Fibroblast of the conjunctiva (primary cell): ENCODE data around the gene TLE5.
"Not testable (repeated sequence)": the region's sequence is repeated elsewhere in the genome, so short reads cannot be mapped to it uniquely, and the experiment has no call there.

Source experiments
- DNase-seq: peaks from one replicate; pipeline ENCODE4 v3.0.0-alpha.2; 2010; ENCODE audit warnings: low read depth

Gene TLE5

DNA sequence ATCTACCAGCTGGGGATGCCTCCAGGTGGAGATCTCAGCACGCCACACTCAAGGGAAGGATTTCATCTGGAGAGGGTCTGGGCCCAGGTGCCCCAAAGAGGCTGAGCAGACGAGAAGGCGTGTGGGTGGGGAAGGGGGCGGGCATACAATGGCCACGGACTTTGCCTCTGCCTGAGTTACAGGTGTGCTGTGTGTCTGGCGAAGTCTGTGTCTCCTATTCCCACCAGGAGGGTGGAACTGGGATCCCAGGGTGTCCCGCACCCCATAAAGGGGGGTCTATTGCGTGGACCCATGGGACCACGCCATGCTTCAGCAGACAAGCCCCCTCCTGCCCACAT is 36.8 kb downstream of the TLE5 start:
- DNase-seq = no peak

DNA sequence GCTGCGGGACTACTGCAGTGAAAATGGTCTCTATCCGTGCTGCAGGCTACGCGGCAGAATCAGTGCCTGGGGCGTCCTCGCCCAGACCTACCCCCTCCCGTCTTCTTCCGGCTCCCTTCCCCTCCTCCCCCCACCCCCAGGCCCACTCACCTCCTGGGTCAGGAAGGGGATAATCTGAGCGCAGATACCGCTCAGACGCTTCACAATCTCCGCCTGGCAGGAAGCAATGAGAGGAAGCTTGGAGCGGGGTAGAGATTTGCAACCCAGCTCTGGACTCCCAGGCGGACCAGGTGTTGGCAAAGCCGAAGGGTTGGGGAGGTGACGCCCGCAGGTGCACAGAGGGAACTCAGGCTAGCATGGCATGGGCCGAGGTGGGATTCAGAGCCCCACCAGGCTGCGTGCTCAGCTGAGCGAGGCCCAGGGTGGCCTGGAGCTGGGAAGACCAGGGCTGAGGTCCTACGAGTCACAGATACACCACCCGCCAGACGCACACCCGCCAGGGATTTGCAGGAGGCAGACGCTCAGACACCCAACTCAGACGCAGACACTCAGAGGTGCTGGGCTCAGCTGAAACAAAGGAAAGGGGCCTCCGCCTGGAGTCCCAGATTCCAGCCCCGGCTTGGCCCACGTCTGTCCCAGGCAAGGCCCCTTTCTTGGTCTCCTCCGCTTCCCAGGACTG is 37.3 kb downstream of the TLE5 start:
- no peak for DNase-seq

DNA sequence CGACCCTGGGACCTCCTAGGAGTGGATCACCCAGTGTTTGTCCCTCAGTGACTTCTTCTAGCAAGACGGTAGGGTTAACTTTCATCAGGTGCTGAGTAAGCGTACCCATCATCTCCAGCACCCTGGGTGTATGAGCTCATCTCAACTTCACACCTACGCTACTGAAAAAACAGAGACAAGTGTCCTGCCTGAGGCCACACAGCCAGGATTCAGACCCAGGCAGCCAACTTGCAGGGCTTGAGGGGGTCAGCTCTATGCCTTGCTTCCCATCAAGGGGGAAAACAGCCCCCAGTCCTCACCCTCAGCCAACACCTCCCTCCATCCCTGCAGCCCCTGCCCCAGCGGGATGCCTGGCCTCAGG is 37.8 kb downstream of the TLE5 start:
- no peak for DNase-seq

DNA sequence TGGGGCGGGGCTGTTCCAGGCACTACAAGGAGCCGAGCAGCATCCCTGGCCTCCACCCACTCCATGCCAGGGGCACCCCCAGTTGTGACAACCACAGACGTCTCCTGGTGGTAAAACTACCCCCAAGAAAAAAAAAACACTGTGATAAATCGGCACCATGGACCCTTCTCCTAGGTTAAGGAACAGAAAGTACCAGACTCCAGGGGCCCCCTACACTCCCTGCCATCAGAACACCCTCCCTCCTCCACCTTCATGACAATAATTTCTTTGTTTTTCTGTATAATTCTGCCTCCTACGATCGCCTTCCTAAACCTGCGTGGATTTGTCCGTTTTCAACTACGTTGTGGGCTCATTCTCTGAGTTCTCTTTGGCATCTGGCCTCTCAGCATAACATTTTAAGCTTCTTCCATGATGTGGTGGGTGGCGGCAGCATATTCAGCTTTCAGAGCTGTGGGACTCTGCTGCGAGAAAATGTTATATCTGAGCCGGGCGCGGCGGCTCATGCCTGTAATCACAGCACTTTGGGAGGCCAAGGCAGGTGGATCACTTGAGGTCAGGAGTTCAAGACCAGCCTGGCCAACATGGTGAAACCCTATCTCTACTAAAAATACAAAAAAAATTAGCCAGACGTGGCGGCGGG is 41.9 kb downstream of the TLE5 start:
- no peak for DNase-seq

DNA sequence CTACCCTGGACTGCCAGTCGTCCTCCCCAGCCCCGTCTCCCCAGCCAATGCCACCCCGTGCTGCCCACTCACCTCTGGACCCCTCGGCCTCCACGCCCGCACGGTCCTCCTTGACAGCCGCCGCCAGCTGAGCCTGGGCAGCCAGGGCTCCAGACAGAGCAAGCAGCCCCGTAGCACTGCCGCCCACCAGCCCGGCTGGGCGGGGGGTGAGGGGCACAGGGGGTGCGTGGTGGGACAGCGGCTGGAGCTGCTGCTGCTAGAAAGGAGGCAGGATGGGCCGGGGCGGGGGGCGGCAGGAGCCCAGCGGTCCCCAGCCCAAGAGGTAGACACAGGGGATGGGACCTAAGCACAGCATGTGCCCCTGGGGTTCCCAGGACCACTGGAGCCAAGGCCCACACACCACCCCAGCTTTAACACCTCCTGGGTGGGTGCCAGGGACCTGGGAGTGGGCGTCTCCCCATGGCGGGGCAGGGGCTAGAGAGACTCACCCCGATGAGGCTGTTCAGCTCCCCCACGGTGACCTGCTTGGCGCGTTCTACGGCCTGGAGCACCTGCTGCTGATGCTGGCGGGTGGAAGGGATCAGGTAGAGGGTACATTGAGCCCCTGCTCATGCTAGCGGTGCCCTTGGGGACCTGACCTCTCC is 43.0 kb downstream of the TLE5 start:
- DNase-seq = no peak

DNA sequence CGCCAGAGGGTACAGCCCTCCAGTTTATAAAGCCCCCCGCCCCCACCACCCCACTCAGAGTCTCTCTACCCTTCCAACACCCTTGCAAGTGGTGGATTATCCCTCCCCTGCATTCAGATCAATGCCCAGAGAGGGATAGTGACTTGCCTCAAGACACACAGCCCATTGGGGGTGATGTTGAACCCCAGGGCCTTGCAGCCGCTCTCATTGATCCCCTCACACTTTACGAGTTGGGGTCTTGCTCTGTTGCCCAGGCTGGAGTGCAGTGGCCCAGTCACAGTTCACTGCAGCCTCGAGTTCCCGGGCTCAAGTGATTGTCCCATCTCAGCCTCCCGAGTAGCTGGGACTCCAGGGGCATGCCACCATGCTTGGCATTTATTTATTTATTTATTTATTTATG is 44.4 kb downstream of the TLE5 start:
- no peak for DNase-seq

DNA sequence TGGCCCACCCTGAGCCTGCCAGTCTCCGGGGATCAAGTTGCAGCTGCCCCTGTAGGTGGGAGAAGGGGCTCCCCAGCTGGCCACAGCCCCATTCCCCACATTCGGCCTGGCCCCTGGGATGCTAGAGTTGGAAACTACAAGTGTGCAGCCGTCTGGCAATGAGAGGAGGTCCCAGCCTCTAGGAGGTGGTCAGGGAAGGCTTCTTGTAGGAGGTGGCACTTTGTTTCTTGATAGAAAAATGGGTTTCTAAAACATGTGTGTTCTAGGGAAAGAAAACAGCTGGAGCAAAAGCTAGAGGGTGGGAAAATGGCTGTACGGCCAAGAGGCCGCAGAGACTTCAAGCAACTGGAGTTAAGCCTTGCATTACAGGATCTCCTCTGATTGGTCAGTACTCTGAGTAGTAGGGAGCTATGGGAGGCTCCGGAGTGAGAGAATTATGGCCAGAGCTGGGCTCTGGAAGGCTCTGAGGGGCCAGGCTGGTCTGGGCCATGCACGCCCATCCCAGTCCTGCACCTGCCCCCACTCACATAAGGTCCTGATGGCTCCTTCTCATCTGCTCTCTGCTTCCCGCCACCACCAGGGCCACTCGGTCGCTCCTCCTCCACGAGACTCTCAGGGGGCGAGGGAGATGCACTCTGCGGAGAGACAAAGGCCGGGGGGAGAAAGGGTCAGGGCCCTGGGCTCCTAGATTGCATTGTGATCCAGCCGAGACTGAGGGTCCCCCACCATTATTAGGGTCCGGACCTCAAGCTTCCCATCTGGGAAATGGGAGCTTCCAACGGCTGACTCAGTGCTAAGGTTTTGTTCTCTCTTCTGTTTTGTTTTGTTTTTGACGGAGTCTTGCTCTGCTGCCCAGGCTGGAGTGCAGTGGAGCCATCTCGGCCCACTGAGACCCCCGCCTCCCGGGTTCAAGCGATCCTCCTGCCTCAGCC is 46.9 kb downstream of the TLE5 start:
- no peak for DNase-seq

DNA sequence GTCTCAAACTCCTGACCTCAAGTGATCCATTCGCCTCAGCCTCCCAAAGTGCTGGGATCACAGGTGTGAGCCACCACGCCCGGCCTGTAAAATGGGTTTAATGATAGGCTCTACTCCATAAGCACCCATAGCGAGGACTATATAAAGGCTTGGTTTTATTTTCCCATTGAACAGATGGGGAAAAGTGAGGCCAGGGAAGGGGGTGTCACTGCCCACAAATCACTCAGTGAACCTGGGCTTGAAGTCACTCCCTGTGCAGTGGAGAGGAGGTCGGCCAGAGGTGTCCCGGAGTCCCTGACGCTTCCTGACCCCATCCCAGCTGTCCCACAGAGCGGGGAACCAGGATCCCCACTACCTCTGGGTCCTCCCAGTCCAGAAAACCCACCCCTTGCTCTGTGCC is 48.2 kb downstream of the TLE5 start:
- DNase-seq = no peak

DNA sequence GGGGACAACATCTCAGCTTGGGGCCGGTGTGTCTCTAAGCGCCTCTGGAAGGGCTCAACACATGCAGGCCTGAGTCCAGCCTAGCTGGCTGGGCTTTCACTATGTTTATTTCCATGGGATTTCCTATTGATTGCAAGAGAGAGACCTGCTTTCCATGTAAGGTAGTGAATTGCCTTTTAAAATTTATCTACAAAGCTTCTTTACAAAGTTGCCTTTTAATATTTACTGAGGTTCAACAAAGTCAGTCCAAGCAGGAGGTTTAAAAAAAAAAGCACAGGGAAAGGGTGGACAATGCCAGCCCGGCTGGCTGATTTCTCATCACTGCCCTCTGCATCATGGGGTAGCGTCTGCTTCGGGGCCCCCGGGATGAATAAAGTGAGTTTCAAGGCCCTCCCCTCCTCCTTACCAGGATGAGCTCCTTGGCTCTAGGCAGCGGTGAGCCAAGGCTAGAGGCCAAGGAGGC is 49.0 kb downstream of the TLE5 start:
- DNase-seq = no peak

DNA sequence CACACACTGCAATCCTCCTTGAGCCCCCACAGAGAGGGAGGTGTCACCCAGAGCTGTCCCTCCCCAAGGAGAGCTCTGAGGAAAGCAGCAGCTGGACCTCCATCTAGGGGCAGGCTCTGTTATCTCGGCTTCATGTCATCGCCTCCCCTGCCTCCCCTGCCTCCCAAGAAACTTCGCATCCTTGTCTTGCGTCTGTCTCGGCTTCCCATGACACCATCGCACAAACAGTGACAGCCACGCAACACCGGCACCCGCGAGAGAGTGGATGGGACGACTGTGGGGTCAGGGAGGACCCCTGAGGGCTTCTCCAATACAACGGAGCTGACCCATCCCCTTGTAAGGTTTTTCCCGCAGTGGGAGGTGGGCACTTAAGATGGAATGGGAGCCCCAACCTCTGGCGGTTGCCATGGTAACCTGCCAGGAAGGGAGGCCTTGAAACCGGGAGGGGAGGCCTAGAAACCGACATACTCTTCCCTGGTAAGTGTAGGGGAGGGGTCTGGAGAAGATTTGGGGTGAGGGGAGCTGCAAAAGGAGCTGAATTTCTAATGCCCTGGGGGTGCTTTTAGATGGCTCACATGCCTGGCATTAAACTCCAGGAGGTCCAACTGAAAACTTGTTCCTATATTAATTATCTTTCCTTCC is 49.6 kb downstream of the TLE5 start:
- no peak for DNase-seq

DNA sequence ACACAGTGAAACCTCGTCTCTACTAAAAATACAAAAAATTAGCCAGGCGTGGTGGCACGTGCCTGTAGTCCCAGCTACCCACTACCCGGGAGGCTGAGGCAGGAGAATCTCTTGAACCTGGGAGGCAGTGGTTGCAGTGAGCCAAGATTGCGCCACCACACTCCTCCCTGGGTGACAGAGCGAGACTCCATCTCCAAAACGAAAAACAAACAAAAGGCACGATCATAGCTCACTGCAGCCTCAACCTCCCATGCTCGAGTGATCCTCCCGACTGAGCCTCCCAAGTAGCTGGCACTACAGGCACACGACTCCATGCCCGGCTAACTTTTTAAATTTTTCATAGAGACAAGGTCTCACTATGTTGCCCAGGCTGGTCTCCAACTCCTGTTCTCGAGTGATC is 50.2 kb downstream of the TLE5 start:
- not testable (repeated sequence) for DNase-seq

DNA sequence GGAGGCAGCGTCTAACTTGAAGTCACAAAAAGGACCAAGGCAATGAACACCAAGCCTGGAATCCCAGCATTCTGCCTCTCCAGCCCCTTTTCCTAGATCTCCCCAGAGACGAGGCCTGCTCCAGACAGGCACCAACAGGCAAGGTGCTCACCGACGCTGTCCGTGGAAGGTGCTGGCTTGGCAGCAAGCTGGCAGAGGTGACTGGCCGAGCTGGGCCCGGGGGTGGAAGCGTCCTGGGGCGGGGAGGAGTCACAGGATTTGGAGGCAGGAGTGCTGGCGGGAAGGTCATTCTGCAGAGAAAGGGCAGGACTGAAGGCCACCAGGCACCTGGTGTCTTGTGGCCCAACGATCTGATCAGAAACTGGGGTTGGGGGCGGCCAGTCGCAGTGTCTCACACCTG is 51.4 kb downstream of the TLE5 start:
- DNase-seq = no peak

DNA sequence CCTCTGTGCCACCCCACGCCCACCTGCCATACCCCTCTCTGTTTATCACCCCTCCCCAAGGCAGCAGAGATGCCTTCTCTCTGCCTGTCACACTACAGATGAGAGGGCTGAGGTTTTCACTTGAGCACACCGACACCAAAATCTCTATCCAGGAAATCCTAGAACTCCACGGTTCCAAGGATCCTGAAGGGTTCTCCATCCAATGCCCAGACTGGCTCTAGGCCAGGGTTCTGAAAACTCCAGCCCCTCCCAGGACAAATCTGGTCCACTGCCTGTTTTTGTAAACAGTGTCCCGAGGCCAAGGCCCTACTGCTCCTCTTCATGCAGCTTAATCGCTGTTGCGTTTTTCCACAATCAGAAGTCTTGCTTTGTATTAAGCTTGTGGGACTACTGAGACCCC is 53.3 kb downstream of the TLE5 start:
- no peak for DNase-seq

DNA sequence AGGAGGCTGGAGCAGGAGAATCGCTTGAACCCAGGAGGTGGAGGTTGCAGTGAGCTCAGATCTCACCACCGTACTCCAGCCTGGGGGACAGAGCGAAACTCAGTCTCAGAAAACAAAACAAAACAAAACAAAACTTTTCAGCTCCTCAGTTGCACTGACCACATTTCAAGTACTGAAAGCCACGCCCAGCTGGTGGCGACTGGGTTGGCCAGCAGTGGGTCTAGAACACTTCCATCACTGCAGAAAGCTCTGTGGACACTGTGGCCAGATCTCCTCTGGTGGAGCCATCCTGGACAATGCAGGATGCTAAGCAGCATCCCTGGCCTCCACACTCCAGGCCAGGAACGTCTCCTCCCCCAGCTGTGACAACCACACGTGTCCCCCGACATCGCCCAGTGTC is 54.3 kb downstream of the TLE5 start:
- DNase-seq = no peak

DNA sequence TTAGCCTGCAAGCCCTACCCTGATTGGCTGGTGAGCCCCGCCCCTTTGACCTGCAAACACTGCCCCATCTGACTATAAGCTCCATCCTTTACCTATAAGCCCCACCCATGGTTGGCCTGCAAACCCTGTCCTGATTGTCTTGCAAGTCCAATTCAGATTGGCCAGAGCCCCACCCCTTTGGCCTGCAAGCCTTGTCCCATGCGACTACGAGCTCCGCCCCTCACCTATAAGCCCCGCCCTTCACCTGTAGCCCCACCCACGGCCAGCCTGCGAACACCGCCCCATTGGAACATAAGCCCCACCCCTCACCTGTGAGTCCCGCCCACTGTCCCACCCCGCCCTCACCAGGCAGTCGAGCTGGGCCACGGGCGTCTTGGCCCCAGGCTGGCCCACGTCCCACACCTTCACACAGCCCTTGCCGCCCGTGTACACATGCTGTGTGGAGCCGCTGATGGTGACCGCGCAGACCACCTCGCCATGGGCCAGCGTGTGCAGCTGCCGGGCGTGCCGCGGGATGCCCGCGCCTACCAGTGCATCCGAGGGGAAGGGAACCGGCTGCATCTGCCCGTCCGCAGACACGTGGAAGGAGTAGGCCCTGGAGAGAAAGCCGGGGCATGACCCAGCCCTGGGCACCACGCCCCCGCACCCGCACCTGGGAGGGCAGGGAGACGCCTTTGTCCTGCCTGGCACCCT is 56.1 kb downstream of the TLE5 start:
- DNase-seq = no peak

DNA sequence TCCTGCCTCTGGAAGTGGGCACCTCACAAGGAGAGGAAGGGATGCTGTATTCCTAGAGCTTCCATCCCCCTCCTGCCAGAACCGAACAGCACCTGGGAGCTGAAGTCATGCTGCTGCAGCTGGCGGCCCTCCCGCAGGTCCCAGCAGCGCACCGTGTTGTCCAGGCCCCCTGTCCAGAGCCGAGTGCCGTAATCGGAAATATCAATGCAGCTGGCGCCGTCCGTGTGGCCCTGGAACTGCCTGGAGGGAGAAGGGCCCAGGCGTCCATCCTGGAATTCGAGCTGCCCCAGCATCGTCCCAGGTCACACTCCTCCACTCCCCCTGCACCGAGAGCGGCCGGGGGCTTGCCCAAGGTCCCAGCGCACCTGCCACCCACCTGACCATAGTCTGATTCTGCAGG is 57.0 kb downstream of the TLE5 start:
- no peak for DNase-seq

DNA sequence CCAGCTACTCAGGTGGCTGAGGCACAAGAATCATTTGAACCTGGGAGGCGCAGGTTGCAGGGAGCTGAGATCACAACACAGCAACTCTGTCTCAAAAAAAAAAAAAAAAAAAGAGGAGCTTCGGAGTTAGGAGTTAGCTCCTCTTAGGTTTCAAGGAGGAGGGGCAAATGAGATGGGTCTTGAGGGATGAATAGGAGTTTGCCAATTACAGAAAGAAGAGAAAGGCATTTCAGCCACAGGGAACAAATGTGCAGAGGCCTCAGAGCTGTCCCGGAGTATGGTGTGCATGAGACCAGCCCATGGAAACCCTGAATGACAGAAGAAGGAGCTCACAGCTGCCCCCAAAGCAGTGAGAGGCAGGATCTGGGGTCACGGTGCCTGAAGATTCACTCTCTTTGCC is 57.8 kb downstream of the TLE5 start:
- no peak for DNase-seq

DNA sequence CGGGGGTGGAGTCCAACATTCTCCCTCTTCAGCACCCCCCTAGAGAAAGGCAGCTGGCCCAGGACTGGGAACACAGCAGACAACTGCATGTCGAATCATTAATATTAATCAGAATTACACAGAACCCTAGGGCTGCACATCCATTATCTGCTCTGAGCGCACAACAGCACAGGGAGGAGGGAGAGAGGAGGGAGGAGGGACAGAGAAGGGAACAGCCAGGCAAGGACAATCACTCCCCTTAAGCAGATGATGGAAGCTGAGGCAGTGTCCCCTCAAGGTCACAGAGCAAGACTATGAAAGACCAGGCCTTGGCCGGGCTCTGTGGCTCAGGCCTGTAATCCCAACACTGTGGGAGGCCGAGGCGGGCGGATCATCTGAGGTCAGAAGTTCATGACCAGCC is 59.2 kb downstream of the TLE5 start:
- DNase-seq = no peak
